BJ (cell line): ENCODE results near the gene NEO1. TPM values are rescaled to one million over a fixed set of nuclear protein-coding genes. Genes with fewer than 3 reads are reported as not detected.
"Not testable (repeated sequence)": the region's sequence is repeated elsewhere in the genome, so short reads cannot be mapped to it uniquely, and the experiment has no call there.

ENCODE experiments used
- CTCF ChIA-PET: fragments of 350-600 bp; formaldehyde crosslinking; extraction: SDS; loops from one replicate; lab custom pipeline; 2021; ENCODE audit warnings: antibody characterized with exemption, inconsistent platforms; lab: Yijun Ruan, JAX
- POLR2A ChIA-PET: fragments of 300-600 bp; sonication (Branson Sonifier 250); formaldehyde crosslinking; extraction: SDS; loops from one replicate; lab custom pipeline; 2021; ENCODE audit warnings: antibody characterized with exemption; lab: Charles Lee
- DNase-seq: peaks from one replicate; pipeline ENCODE4 v3.0.0-alpha.2; 2011; ENCODE audit warnings: low read depth
- H3K27me3 ChIP-seq: 2 replicates; pipeline ENCODE4 v1.6.0; 2011; ENCODE audit warnings: low read length; ENCODE audit not compliant: control insufficient read depth, insufficient read depth
- H3K36me3 ChIP-seq: 2 replicates; pipeline ENCODE4 v1.5.1; 2011; ENCODE audit warnings: low read length; ENCODE audit not compliant: control insufficient read depth, insufficient read depth
- H3K4me3 ChIP-seq: 2 replicates; pipeline ENCODE4 v1.5.1; 2011; ENCODE audit warnings: low read depth, mild to moderate bottlenecking, control low read depth, low read length
- CTCF ChIP-seq: IDR thresholded peaks from 2 replicates; pipeline ENCODE4 v1.5.1; 2011; ENCODE audit warnings: low read depth, mild to moderate bottlenecking, control low read depth, inconsistent platforms, low read length, moderate library complexity; ENCODE audit not compliant: insufficient read depth
- polyA plus RNA-seq: library from polyadenylated mRNA; depleted of rRNA; stranded (reverse); fragments of >200 nt; gene quantifications from 2 replicates; pipeline ENCODE4 v1.2.3, GENCODE V29; 2011

NEO1 gene
- polyA plus RNA-seq, 1 experiment: 2.9 TPM

- CTCF ChIA-PET: no interaction called here
- no peak for DNase-seq
- POLR2A ChIA-PET: no interaction called here
- Histone ChIP-seq H3K36me3 (no peaks in the 10 kb centered on the region), H3K27me3 (no peaks in the 10 kb centered on the region), H3K4me3 (no peak overlapping the region)
- no peak for TF ChIP-seq CTCF
Measured at GRCh38 chr15:73200339-73200738, 148.1 kb downstream of the NEO1 start.

- CTCF ChIA-PET: no interaction called here
- Histone ChIP-seq H3K4me3 (no peak overlapping the region), H3K36me3 (no peaks in the 10 kb centered on the region), H3K27me3 (no peaks in the 10 kb centered on the region)
- DNase-seq: no peak
- POLR2A ChIA-PET: no interaction called here
- no peak for TF ChIP-seq CTCF
Measured at GRCh38 chr15:73210630-73211029, 158.4 kb downstream of the NEO1 start.

- H3K27me3 ChIP-seq: no peaks in the 10 kb centered on the region
- no peak overlapping the region for H3K4me3 ChIP-seq
- TF ChIP-seq CTCF: no peak
- no peak for DNase-seq
- POLR2A ChIA-PET: no interaction called here
- no peaks in the 10 kb centered on the region for H3K36me3 ChIP-seq
- CTCF ChIA-PET: no interaction called here
Measured at GRCh38 chr15:73212424-73212823, 160.2 kb downstream of the NEO1 start.

- H3K4me3 ChIP-seq, H3K27me3 ChIP-seq, H3K36me3 ChIP-seq, POLR2A ChIA-PET, DNase-seq, CTCF ChIA-PET: not testable (repeated sequence)
Measured at GRCh38 chr15:73221450-73221849, 169.2 kb downstream of the NEO1 start.

DNA sequence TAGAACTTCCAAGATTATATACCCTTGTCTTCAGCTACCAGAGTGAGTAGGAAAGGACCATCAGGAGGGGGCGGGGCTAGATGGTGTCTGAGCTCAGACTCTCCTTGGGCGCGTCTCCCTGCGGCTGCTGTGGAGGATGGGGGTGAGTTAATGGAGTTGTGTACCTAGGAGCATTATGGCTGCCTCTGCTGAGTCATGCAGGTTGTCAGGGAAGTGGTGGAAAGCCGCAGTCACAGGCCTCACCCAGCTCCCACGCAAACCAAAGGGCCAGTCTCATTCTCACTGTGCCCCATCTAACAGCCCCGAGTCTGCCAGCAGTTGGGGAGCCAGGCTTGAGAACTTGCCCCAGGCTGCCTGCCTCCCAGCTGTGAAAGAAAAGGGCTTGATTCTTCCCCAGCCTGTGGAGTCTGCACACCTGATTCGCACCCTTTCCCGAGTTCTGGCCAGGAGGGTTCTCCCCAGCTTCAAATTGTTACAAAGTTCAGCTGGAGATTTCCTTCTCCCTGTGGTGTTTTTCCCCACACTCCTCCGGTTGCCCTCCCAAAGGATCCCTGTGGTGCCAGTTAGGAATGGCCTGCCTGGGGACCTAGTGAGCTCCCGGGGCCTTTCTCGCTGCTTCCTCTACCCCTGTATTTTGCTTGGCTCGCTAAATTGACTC lies 173.2 kb downstream of the NEO1 start:
- H3K36me3 ChIP-seq: no peaks in the 10 kb centered on the region
- no peaks in the 10 kb centered on the region for H3K27me3 ChIP-seq
- CTCF ChIA-PET: interaction anchor here (0.5 to 4.2 kb wide), 2 partner anchors 15 to 683 kb away, joined by 3 to 23 read pairs; no protein-coding TSS in a partner anchor
- no peak for TF ChIP-seq CTCF
- H3K4me3 ChIP-seq: no peak overlapping the region
- DNase-seq: no peak
- POLR2A ChIA-PET: no interaction called here
